Tibial nerve (tissue), 4 donors: ENCODE measurements around the gene STX7. TPM values are rescaled to one million over a fixed set of nuclear protein-coding genes. Genes with fewer than 3 reads are reported as not detected.

ENCODE experiments used
- DNase-seq, 2 donors: peaks; one replicate each; pipeline ENCODE4 v3.0.0-alpha.2; 2019; ENCODE audit warnings: low spot score in 2 of 2
- H3K27ac ChIP-seq, 4 donors: fragments of 200-600 bp; sonication (generic) in 3 of 4; one replicate each; pipeline ENCODE4 v1.5.1; 2017 to 2019; ENCODE audit warnings: mild to moderate bottlenecking in 1 of 4
- H3K27me3 ChIP-seq, 2 donors: fragments of 200-600 bp; sonication (generic) in 1 of 2; one replicate each; pipeline versions ENCODE4 v1.5.1 to v1.6.0; 2017 to 2019
- H3K36me3 ChIP-seq, 3 donors: fragments of 200-600 bp; sonication (generic); one replicate each; pipeline ENCODE4 v1.5.1; 2018 to 2019
- H3K4me1 ChIP-seq, 4 donors: fragments of 200-600 bp; sonication (generic) in 3 of 4; one replicate each; pipeline ENCODE4 v1.5.1; 2017 to 2019
- H3K4me3 ChIP-seq, 4 donors: fragments of 200-600 bp; sonication (generic) in 3 of 4; one replicate each; pipeline ENCODE4 v1.5.1; 2017 to 2019; ENCODE audit warnings: mild to moderate bottlenecking in 1 of 4, moderate library complexity in 1 of 4
- H3K9me3 ChIP-seq, 4 donors: fragments of 200-600 bp; sonication (generic) in 3 of 4; one replicate each; pipeline ENCODE4 v1.5.1; 2017 to 2019
- CTCF ChIP-seq, 5 experiments: fragments of 200-600 bp in 3 of 5; fragments of 450-650 bp in 2 of 5; sonication (generic) in 3 of 5; IDR thresholded peaks; one replicate each; pipeline ENCODE4 v1.5.1; 2016 to 2019; ENCODE audit warnings: antibody characterized with exemption in 5 of 5, mild to moderate bottlenecking in 3 of 5, moderate library complexity in 2 of 5
- EP300 ChIP-seq, 2 donors: sonication (generic); formaldehyde crosslinking; IDR thresholded peaks; one replicate each; pipeline ENCODE4 v1.6.1; 2017; ENCODE audit warnings: antibody characterized with exemption in 2 of 2, mild to moderate bottlenecking in 1 of 2
- POLR2A ChIP-seq, 2 donors: fragments of 450-650 bp; IDR thresholded peaks; one replicate each; pipeline ENCODE4 v1.6.1; 2017; ENCODE audit warnings: antibody characterized with exemption in 2 of 2, mild to moderate bottlenecking in 2 of 2, moderate library complexity in 2 of 2
- WGBS, 2 donors: methylation state at CpG; one replicate each; pipeline ENCODE4 v1.1.5; 2018; 5-methylcytosine and 5-hydroxymethylcytosine counted together
- total RNA-seq, 4 donors: library from RNA; depleted of rRNA; stranded (reverse); fragments of >200 nt; gene quantifications; one replicate each; pipeline ENCODE4 v1.1.0, GENCODE V29; 2016

STX7 gene
- total RNA-seq, 4 donors from 2014 or later, result 53.4 to 92.0 (median 65.6) TPM

- H3K27me3 ChIP-seq, result no peaks in the 10 kb centered on the region
- WGBS, 2 donors, result 24 to 33% methylated on average over 1 of the region's 1 CpG
These were observed 99.5 kb downstream of the STX7 start for GRCh38 chr6:132413499-132413802.

GRCh38 chr6:132412656-132413498, 100.0 kb downstream of the STX7 start:
- Histone ChIP-seq H3K27ac (no peak overlapping the region), H3K9me3 (no peaks in the 10 kb centered on the region), H3K36me3 (no peaks in the 10 kb centered on the region), H3K4me3 (no peak overlapping the region), H3K4me1 (peaks cover 0 to 4% (median 0%) of the 10 kb centered on the region in 4 donors), H3K27me3 (no peaks in the 10 kb centered on the region)
- TF ChIP-seq CTCF (IDR thresholded peaks at IDR 0.05) (no peak), EP300 (IDR thresholded peaks at IDR 0.05) (no peak), POLR2A (IDR thresholded peaks at IDR 0.05) (no peak)
- DNase-seq, result no peak
- whole genome bisulfite sequencing, 2 donors, result 67 to 68% methylated on average over 5 of the region's 5 CpGs

More at GRCh38 chr6:132413499-132413802, 99.5 kb downstream of the STX7 start:
- Histone ChIP-seq H3K9me3 (no peaks in the 10 kb centered on the region), H3K27ac (no peak overlapping the region), H3K36me3 (no peaks in the 10 kb centered on the region), H3K4me1 (peaks cover 0 to 4% (median 0%) of the 10 kb centered on the region in 4 donors), H3K4me3 (no peak overlapping the region)
- TF ChIP-seq EP300 (IDR thresholded peaks at IDR 0.05) (no peak), CTCF (IDR thresholded peaks at IDR 0.05) (no peak), POLR2A (IDR thresholded peaks at IDR 0.05) (no peak)
- no peak for DNase-seq

- Histone ChIP-seq H3K4me1 (peaks cover 0 to 4% (median 0%) of the 10 kb centered on the region in 4 donors), H3K27me3 (no peaks in the 10 kb centered on the region), H3K9me3 (no peaks in the 10 kb centered on the region), H3K36me3 (no peaks in the 10 kb centered on the region), H3K27ac (no peak overlapping the region), H3K4me3 (no peak overlapping the region)
- DNase-seq, result no peak
- WGBS, 2 donors, result 91% methylated on average over 4 of the region's 4 CpGs
- TF ChIP-seq CTCF (IDR thresholded peaks at IDR 0.05) (no peak), POLR2A (IDR thresholded peaks at IDR 0.05) (no peak), EP300 (IDR thresholded peaks at IDR 0.05) (no peak)
These were observed 101.6 kb downstream of the STX7 start for GRCh38 chr6:132411296-132411695.

GRCh38 chr6:132410830-132411229, 102.1 kb downstream of the STX7 start:
- TF ChIP-seq POLR2A (IDR thresholded peaks at IDR 0.05), result no peak
- no peak for TF ChIP-seq EP300 (IDR thresholded peaks at IDR 0.05)
- no peak for TF ChIP-seq CTCF (IDR thresholded peaks at IDR 0.05)
- peaks cover 0 to 4% (median 0%) of the 10 kb centered on the region in 4 donors for H3K4me1 ChIP-seq
- no peaks in the 10 kb centered on the region for H3K27me3 ChIP-seq
- H3K9me3 ChIP-seq, result no peaks in the 10 kb centered on the region
- 80 to 83% methylated on average over 3 of the region's 3 CpGs for WGBS, 2 donors
- H3K27ac ChIP-seq, result no peak overlapping the region
- H3K4me3 ChIP-seq, result no peak overlapping the region
- no peak for DNase-seq
- no peaks in the 10 kb centered on the region for H3K36me3 ChIP-seq

GRCh38 chr6:132405143-132405915, 107.6 kb downstream of the STX7 start:
- WGBS, 2 donors, result 62 to 67% methylated on average over 2 of the region's 2 CpGs
- Histone ChIP-seq H3K36me3 (no peaks in the 10 kb centered on the region), H3K27me3 (peaks cover 0 to 13% of the 10 kb centered on the region in 2 donors), H3K4me1 (peaks cover 0 to 15% (median 4%) of the 10 kb centered on the region in 4 donors), H3K27ac (no peak overlapping the region), H3K4me3 (no peak overlapping the region), H3K9me3 (no peaks in the 10 kb centered on the region)
- DNase-seq, result no peak
- no peak for TF ChIP-seq POLR2A (IDR thresholded peaks at IDR 0.05)
